Medulla oblongata (tissue), 1 donor: ENCODE results near the gene COL23A1.
"Not testable (repeated sequence)": the region's sequence is repeated elsewhere in the genome, so short reads cannot be mapped to it uniquely, and the experiment has no call there.

ENCODE experiments used
- DNase-seq: peaks from one replicate; pipeline ENCODE4 v3.0.0-alpha.2; 2015; ENCODE audit errors: extremely low spot score

The COL23A1 gene

GRCh38 chr5:178198151-178198550 lies 392.0 kb downstream of the COL23A1 start:
- not testable (repeated sequence) for DNase-seq

- DNase-seq: no peak
Measured at GRCh38 chr5:178196986-178197385, 393.2 kb downstream of the COL23A1 start.

- no peak for DNase-seq
Measured at GRCh38 chr5:178196281-178196812, 393.8 kb downstream of the COL23A1 start.

- DNase-seq: no peak
Measured at GRCh38 chr5:178194026-178194425, 396.2 kb downstream of the COL23A1 start.

DNA sequence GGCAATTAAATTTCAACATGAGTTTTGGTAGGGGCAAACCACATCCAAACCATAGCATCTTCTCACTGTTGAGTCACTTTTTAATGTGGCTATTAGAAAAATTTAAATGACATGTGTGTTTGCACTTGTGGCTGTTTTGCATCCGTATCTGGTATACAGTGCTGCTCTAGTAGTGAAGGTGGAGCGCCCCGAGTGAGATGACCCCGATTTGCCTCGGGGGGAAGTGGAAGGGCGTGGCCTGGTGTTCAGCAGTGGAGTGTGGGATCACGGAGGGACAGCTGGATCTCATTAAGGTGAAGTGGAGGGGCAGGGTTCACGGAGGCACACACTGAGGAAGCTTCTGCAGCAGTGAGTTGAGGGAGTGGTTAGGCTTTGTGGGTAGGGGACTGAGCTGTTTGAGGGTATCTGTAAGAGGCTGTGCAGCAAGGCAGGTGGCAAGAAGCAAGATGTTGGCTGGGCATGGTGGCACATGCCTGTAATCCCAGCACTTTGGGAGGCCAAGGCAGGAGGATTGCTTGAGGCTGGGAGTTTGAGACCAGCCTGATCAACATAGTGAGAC lies 396.9 kb downstream of the COL23A1 start:
- DNase-seq: no peak

DNA sequence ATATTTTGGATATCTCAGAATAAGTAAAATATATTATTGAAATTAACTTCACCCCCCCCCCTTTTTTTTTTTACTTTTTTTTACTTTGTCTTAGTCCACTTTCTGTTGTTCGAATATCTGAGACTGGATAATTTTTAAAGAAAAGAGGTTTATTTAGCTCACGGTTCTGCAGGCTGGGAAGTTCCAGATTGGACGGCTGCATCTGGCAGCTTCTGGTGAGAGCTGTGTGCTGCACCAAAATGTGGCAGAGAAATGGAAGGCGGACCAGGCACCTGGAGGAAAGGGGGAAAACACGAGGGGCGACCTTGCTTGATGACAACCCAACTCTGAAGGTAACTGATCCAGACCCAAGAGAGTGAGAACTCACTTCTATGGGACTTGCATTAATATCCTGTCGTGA lies 397.4 kb downstream of the COL23A1 start:
- DNase-seq: no peak

DNA sequence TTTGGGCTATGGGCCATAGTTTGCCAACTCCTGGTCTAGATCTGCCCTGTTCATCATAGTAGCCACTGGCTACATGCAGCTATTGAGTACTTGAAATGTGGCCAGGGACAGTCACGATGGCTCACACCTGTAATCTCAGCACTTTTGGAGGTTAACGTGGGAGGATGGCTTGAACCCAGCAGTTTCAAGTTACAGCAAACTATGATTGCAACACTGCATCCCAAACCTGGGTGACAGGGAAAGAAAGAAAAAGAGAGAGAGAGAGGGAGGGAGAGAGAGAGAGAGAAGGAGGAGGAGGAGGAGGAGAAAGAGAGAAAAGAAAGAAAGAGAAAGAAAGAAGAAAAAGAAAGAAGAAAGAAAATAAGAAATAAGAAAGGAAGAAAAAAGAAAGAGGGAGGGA lies 397.9 kb downstream of the COL23A1 start:
- DNase-seq: no peak

DNA sequence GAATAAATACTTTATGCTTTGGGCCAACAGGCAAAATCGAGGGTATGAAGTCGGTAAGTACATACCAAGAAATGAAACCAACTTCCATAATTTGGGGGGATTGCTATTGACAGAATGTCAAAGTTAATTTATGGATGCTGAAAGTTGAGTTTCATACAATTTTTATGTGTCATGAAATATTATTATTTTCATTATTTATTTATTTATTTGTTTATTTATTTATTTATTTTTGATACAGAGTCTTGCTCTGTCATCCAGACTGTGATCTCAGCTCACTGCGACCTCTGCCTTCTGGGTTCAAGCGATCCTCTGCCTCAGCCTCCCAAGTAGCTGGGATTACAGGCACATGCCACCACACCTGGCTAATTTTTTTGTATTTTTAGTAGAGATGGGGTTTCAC lies 398.5 kb downstream of the COL23A1 start:
- DNase-seq: no peak

GRCh38 chr5:178189433-178189832 lies 400.8 kb downstream of the COL23A1 start:
- no peak for DNase-seq
